Measurements from ENCODE around the gene CAMK2A.

DNA sequence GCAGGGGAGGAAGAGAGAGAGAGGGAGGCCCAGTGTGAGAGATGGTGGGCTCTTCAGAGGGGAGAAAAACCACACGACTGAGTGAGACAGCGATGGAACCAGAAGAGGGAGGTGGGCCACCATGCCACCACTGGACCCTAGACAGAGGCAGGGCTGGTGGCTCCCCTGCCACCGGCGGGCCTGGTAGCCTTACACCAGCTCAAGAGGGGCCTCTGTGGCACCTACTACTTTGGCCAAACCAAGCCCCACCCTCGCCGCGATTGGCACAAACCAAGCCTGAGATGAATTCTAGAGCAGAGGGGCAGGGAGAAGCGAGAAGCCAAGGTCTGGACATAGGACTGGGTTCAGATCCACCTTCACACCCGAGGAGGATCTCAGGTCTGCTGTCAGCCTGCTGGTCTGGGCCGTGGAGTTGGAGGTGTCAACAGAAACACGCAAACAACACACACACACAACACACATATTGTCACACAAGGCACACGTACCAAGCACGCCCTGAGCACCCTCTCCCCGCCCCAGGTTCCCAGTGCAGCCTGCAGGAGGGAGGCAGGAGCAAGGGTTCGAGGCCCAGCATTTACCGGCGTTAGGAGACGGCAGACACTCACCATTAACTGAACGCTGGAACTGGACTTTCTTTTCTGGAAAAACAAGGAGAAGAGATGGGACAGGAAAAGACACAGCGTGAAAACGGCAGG, 50.3 kb downstream of the CAMK2A start:
- TF ChIP-seq CTCF (IDR thresholded peaks at IDR 0.05) (no peak), POLR2A (IDR thresholded peaks at IDR 0.05) (no peak)
